ENCODE results near the gene TRIM50.
"Not testable (repeated sequence)": the region's sequence is repeated elsewhere in the genome, so short reads cannot be mapped to it uniquely, and the experiment has no call there.

TRIM50 gene

DNA sequence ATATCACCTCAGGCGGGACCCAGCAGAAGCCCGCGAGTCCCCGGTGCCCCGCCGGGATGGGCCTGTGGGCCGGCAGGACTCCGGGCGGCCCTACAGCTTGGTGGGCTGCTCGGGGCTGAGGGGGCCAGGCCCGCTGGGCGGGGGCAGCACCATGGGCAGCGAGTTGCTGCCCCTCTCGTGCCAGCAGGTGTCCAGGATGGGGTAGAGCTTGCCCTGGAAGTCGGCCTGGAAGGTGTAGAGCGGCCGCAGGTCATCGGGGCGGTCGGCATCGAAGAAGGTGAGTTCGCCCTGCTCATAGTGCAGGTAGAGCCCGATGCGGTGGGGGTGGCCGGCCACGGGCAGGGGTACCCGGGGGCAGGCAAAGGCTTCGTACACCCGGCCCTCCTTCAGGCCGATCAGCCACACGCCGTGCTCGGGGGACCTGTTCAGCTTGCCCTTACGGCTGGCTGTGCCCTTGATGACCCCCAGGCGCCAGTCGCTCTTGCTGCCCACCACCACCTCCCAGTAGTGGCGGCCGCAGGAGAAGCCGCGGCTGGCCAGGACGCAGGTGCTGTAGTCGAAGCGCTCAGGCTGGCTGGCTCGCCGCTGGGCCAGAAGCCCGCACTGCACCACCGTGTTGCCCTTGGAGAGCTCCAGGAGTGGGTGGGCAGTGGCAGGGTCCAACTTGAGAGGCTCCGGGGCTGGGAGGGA is 14.9 kb downstream of the TRIM50 start:
- no peaks in the 10 kb centered on the region for H3K27me3 ChIP-seq (ENCODE audit: control insufficient read depth, low read length)
- H3K4me3 ChIP-seq (ENCODE audit: low read length) = no peak overlapping the region
- peaks cover under 1% of the 10 kb centered on the region; the same call in 1 of the 2 replicates for H3K36me3 ChIP-seq (ENCODE audit: control insufficient read depth, low read length)
- H3K27ac ChIP-seq (ENCODE audit: low read depth, low read length) = no peak overlapping the region
- H3K4me2 ChIP-seq (ENCODE audit: low read length) = no peak overlapping the region
- H3K9me3 ChIP-seq (ENCODE audit: control insufficient read depth, insufficient read depth, low read length) = no peaks in the 10 kb centered on the region
- H4K20me1 ChIP-seq (ENCODE audit: control insufficient read depth, insufficient read depth, low read depth, low read length) = no peaks in the 10 kb centered on the region
- H3K4me1 ChIP-seq (ENCODE audit: control insufficient read depth, low read length) = peaks cover 6% of the 10 kb centered on the region
- TF ChIP-seq EZH2phosphoT487 (IDR thresholded peaks at IDR 0.05; ENCODE audit: borderline replicate concordance, low read length) = no peak
- TF ChIP-seq, protein P1, sequence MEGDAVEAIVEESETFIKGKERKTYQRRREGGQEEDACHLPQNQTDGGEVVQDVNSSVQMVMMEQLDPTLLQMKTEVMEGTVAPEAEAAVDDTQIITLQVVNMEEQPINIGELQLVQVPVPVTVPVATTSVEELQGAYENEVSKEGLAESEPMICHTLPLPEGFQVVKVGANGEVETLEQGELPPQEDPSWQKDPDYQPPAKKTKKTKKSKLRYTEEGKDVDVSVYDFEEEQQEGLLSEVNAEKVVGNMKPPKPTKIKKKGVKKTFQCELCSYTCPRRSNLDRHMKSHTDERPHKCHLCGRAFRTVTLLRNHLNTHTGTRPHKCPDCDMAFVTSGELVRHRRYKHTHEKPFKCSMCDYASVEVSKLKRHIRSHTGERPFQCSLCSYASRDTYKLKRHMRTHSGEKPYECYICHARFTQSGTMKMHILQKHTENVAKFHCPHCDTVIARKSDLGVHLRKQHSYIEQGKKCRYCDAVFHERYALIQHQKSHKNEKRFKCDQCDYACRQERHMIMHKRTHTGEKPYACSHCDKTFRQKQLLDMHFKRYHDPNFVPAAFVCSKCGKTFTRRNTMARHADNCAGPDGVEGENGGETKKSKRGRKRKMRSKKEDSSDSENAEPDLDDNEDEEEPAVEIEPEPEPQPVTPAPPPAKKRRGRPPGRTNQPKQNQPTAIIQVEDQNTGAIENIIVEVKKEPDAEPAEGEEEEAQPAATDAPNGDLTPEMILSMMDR (IDR thresholded peaks at IDR 0.05; ENCODE audit: low read depth, low read length, poor library complexity, severe bottlenecking) = no peak
- H3K9me2 ChIP-seq (replicated peaks; ENCODE audit: control insufficient read depth, low read length) = no peaks in the 10 kb centered on the region
- no peaks in the 10 kb centered on the region for H3F3A ChIP-seq (ENCODE audit: control insufficient read depth, insufficient read depth)
- H3K79me2 ChIP-seq (ENCODE audit: control insufficient read depth, low read length) = peaks cover 13% of the 10 kb centered on the region

DNA sequence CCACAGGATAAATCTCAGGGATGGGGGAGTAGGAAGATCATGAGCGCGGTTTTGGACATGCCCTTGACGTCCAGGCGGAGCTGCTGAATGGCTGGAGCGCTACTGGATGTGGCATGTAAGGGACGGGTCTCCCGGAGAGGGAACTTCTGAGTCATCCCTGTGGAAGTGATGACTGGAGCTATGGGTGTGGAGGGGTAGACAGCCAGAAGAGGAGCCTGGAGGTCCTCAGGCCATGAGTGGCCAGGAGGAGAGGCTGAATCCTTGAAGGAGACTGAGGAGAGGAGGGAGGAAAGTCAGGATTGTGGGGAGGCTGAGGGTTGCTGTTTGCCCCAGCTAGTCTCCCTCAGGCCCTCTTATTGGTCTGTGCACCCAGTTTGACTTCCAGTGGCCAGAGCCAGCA is 16.5 kb downstream of the TRIM50 start:
- Histone ChIP-seq H3K4me1 (ENCODE audit: control insufficient read depth, low read length) (peaks cover 20% of the 10 kb centered on the region), H3K79me2 (ENCODE audit: control insufficient read depth, low read length) (peaks cover 29% of the 10 kb centered on the region), H3K36me3 (ENCODE audit: control insufficient read depth, low read length) (peaks cover 16% of the 10 kb centered on the region)
- not testable (repeated sequence) for H3K9me3 ChIP-seq (ENCODE audit: control insufficient read depth, insufficient read depth, low read length); H3K9me2 ChIP-seq (replicated peaks; ENCODE audit: control insufficient read depth, low read length); H3K27me3 ChIP-seq (ENCODE audit: control insufficient read depth, low read length); H3K27ac ChIP-seq (ENCODE audit: low read depth, low read length); H4K20me1 ChIP-seq (ENCODE audit: control insufficient read depth, insufficient read depth, low read depth, low read length); H3F3A ChIP-seq (ENCODE audit: control insufficient read depth, insufficient read depth); H3K4me2 ChIP-seq (ENCODE audit: low read length); H3K4me3 ChIP-seq (ENCODE audit: low read length)

DNA sequence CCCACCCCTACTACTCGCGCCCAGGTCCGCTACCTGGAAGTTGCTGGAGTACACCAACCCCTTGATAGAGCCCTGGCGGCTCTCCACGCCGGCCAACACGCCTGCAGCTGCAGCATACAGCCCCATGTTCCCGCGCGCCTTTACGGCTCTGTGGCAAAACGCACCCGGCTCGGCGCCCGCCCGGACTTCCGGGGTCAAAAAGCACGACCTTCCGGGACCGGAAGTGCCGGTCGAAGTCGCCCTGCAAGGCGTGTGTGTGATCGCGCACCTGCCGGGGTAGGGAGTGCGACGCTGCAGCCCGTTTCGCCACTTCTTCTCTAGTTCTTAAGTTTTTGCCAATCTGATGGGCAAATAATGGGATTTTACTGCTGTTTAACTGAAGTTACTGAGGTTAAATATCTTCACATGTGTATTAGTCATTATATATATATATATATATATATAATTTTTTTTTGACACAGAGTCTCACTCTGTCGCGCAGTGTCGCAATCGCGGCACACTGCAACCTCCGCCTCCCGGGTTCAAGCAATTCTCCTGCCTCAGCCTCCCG is 19.1 kb downstream of the TRIM50 start, which contains the start of gene NSUN5:
Gene NSUN5 (minus strand): TSS at position 162 of the 550 bp plus-strand sequence. CDS start 36 bp downstream, at position 126.
- H4K20me1 ChIP-seq (ENCODE audit: control insufficient read depth, insufficient read depth, low read depth, low read length) = peaks cover 6% of the 10 kb centered on the region; the same call in 1 of the 2 replicates
- no peaks in the 10 kb centered on the region for H3F3A ChIP-seq (ENCODE audit: control insufficient read depth, insufficient read depth)
- peaks cover 39% of the 10 kb centered on the region for H3K36me3 ChIP-seq (ENCODE audit: control insufficient read depth, low read length)
- H3K9me2 ChIP-seq (replicated peaks; ENCODE audit: control insufficient read depth, low read length) = no peaks in the 10 kb centered on the region
- H3K27ac ChIP-seq (ENCODE audit: low read depth, low read length) = peak within 1 kb of the TSS; percentile 57
- H3K27me3 ChIP-seq (ENCODE audit: control insufficient read depth, low read length) = no peaks in the 10 kb centered on the region
- TF ChIP-seq, protein P1 (IDR thresholded peaks at IDR 0.05; ENCODE audit: low read depth, low read length, poor library complexity, severe bottlenecking) = no peak
- no peak for TF ChIP-seq EZH2phosphoT487 (IDR thresholded peaks at IDR 0.05; ENCODE audit: borderline replicate concordance, low read length)
- H3K4me3 ChIP-seq (ENCODE audit: low read length) = peak within 1 kb of the TSS; percentile 78
- peaks cover 36% of the 10 kb centered on the region for H3K79me2 ChIP-seq (ENCODE audit: control insufficient read depth, low read length)
- H3K4me1 ChIP-seq (ENCODE audit: control insufficient read depth, low read length) = peaks cover 20% of the 10 kb centered on the region
- H3K9me3 ChIP-seq (ENCODE audit: control insufficient read depth, insufficient read depth, low read length) = no peaks in the 10 kb centered on the region
- H3K4me2 ChIP-seq (ENCODE audit: low read length) = peak within 1 kb of the TSS; percentile 72

DNA sequence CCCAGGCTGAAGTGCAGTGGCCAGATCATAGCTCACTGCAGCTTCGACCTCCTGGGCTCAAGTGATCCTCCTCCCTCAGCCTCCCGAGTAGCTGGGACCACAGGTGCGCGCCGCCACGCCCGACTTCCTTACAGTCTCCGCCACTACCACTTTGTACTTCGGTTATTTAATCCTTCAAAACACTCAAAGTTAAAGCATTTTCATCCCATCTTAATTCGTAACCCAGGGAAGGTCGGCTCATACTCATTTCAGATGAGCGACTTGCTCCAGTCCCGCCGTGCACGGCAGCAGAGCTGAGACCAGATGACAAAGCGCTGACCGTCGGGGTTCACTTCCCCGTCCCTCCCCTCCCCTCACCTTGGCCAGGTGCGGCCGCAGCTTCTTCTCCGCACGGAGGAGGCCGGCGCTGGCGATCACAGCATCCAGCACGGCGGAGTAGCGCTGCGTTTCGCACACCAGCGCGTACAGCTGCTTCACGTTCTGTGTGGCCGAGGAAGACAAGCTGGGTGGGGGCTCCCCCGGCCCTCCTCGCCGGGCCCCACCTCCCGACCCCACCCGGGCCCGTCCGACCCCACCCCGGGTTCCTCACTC is 19.7 kb downstream of the TRIM50 start:
- H3K27ac ChIP-seq (ENCODE audit: low read depth, low read length) = peak overlapping the region; percentile 57

More for the DNA sequence above, 19.7 kb downstream of the TRIM50 start:
- Histone ChIP-seq H3K9me2 (replicated peaks; ENCODE audit: control insufficient read depth, low read length) (no peaks in the 10 kb centered on the region), H3K4me1 (ENCODE audit: control insufficient read depth, low read length) (peaks cover 20% of the 10 kb centered on the region), H3K4me3 (ENCODE audit: low read length) (peak overlapping the region; percentile 78), H3F3A (ENCODE audit: control insufficient read depth, insufficient read depth) (no peaks in the 10 kb centered on the region), H3K36me3 (ENCODE audit: control insufficient read depth, low read length) (peaks cover 44% of the 10 kb centered on the region), H4K20me1 (ENCODE audit: control insufficient read depth, insufficient read depth, low read depth, low read length) (peaks cover 6% of the 10 kb centered on the region; the same call in 1 of the 2 replicates), H3K4me2 (ENCODE audit: low read length) (peak overlapping the region; percentile 72), H3K79me2 (ENCODE audit: control insufficient read depth, low read length) (peaks cover 36% of the 10 kb centered on the region), H3K9me3 (ENCODE audit: control insufficient read depth, insufficient read depth, low read length) (no peaks in the 10 kb centered on the region), H3K27me3 (ENCODE audit: control insufficient read depth, low read length) (no peaks in the 10 kb centered on the region)
- TF ChIP-seq EZH2phosphoT487 (IDR thresholded peaks at IDR 0.05; ENCODE audit: borderline replicate concordance, low read length) = no peak
- TF ChIP-seq, protein P1 (IDR thresholded peaks at IDR 0.05; ENCODE audit: low read depth, low read length, poor library complexity, severe bottlenecking) = no peak
